HEK293T (cell line): ENCODE data around the gene DNPH1.

Experiments
- BHLHE40 ChIP-seq: fragments of 450-650 bp; IDR thresholded peaks from 2 replicates; pipeline ENCODE4 v1.6.1; 2016; ENCODE audit warnings: mild to moderate bottlenecking, moderate library complexity, borderline replicate concordance
- FOXK2 ChIP-seq: fragments of 450-650 bp; IDR thresholded peaks from 2 replicates; pipeline ENCODE4 v1.6.1; 2016; ENCODE audit warnings: mild to moderate bottlenecking
- L3MBTL2 ChIP-seq: fragments of 450-650 bp; conservative IDR thresholded peaks from 2 replicates; pipeline ENCODE4 v1.6.1; 2016; ENCODE audit warnings: mild to moderate bottlenecking

GRCh38 chr6:43256670-43257366, 27.5 kb upstream of the DNPH1 start:
- TF ChIP-seq BHLHE40 (no peak), FOXK2 (no peak), L3MBTL2 (no peak)
